HEK293T (cell line): ENCODE measurements around the gene DPCD.

ENCODE experiments used
- ARNT ChIP-seq: fragments of 450-650 bp; IDR thresholded peaks from 2 replicates; pipeline ENCODE4 v1.6.1; 2017; ENCODE audit warnings: mild to moderate bottlenecking
- BHLHE40 ChIP-seq: fragments of 450-650 bp; IDR thresholded peaks from 2 replicates; pipeline ENCODE4 v1.6.1; 2016; ENCODE audit warnings: mild to moderate bottlenecking, moderate library complexity, borderline replicate concordance
- ELF4 ChIP-seq: fragments of 450-650 bp; IDR thresholded peaks from 2 replicates; pipeline ENCODE4 v1.6.1; 2017; ENCODE audit warnings: antibody characterized with exemption
- FOXA1 ChIP-seq: fragments of 450-650 bp; IDR thresholded peaks from 2 replicates; pipeline ENCODE4 v1.6.1; 2016; ENCODE audit warnings: mild to moderate bottlenecking
- SP1 ChIP-seq: fragments of 450-650 bp; IDR thresholded peaks from 2 replicates; pipeline ENCODE4 v1.6.1; 2017
- ZNF384 ChIP-seq: fragments of 450-650 bp; IDR thresholded peaks from 2 replicates; pipeline ENCODE4 v1.6.1; 2016
- TF ChIP-seq, protein P1 (sequence below): fragments of 450-650 bp; IDR thresholded peaks from 2 replicates; pipeline ENCODE4 v1.6.1; 2016

- TF ChIP-seq, protein P1, sequence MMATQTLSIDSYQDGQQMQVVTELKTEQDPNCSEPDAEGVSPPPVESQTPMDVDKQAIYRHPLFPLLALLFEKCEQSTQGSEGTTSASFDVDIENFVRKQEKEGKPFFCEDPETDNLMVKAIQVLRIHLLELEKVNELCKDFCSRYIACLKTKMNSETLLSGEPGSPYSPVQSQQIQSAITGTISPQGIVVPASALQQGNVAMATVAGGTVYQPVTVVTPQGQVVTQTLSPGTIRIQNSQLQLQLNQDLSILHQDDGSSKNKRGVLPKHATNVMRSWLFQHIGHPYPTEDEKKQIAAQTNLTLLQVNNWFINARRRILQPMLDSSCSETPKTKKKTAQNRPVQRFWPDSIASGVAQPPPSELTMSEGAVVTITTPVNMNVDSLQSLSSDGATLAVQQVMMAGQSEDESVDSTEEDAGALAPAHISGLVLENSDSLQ, result peak; percentile 81
- no peak for TF ChIP-seq FOXA1
- no peak for TF ChIP-seq SP1
- no peak for TF ChIP-seq BHLHE40
- TF ChIP-seq ARNT, result no peak
- no peak for TF ChIP-seq ELF4
- TF ChIP-seq ZNF384, result no peak
Observed at GRCh38 chr10:101595591-101596433, 7.7 kb downstream of the DPCD start.
